Measurements from ENCODE around the gene PLEK. TPM values are rescaled to one million over a fixed set of nuclear protein-coding genes. Genes with fewer than 3 reads are reported as not detected.

PLEK gene
- total and polyA plus RNA-seq, 2 of the 13 experiments (the other 11 are each of a cell fraction or from before 2014, with no cell fraction given): not detected

DNA sequence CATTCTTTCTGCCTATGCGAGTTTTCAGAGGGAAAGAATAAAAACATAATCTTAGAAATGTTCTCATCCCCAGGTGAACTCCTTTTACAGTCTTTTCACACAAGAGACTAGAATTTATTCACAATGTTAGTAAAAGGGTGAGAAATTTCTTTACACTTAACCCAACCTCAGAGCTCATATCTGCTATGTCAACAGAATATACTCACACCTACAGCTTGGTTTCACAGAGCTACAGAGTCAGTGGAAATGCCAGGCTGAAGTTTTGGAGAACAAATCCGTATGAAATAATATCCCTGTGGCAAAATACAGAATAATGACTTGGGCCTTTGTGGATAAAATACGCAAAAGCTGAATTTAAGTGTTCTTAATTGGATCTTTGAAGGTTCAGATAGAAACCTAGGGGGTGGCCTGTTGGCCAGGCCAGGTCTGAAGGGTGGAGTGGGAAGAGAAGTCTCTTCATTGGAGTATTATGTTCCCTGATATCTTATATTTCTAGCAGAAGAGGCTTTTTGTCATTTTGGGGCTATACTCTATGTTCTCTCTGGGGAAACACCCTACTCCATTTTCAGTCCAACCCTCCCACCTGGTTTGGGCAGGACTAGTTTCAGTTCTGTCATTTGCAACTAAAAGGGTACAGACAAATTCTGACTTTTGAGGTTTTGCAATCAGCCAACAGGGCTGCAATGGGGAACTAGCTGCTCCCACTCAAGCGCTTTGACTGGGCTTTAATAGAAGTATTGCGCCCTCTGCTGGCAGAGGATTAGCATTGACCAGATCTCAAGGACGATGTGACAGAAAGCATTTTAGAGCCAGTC lies 76.3 kb downstream of the PLEK start (continued):
- TF ChIP-seq POLR2AphosphoS5 (IDR thresholded peaks at IDR 0.05; ENCODE audit: low read depth, low read length) (no peak), ZNF234 (CRISPR knock-in tag; conservative IDR thresholded peaks at IDR 0.05) (no peak), ATRX (CRISPR knock-in tag; IDR thresholded peaks at IDR 0.05; ENCODE audit: borderline replicate concordance) (no peak), SALL2 (CRISPR knock-in tag; IDR thresholded peaks at IDR 0.05) (no peak), ZSCAN12 (CRISPR knock-in tag; IDR thresholded peaks at IDR 0.05) (no peak), SMAD3 (CRISPR knock-in tag; IDR thresholded peaks at IDR 0.05) (0 out of 2 replicates have a peak, but pooled peaks have one; percentile 44), DNMT1 (CRISPR knock-in tag; IDR thresholded peaks at IDR 0.05) (no peak), NONO (IDR thresholded peaks at IDR 0.05) (no peak), NONO (CRISPR knock-in tag; conservative IDR thresholded peaks at IDR 0.05) (no peak), ARNT (IDR thresholded peaks at IDR 0.05) (no peak), MIXL1 (CRISPR knock-in tag; IDR thresholded peaks at IDR 0.05) (0 out of 2 replicates have a peak, but pooled peaks have one; percentile 50), NFATC3 (CRISPR knock-in tag; IDR thresholded peaks at IDR 0.05) (no peak), RARA (CRISPR knock-in tag; IDR thresholded peaks at IDR 0.05) (no peak), ZFP82 (CRISPR knock-in tag; IDR thresholded peaks at IDR 0.05; ENCODE audit: borderline replicate concordance) (no peak)
- TF ChIP-seq, protein P1, sequence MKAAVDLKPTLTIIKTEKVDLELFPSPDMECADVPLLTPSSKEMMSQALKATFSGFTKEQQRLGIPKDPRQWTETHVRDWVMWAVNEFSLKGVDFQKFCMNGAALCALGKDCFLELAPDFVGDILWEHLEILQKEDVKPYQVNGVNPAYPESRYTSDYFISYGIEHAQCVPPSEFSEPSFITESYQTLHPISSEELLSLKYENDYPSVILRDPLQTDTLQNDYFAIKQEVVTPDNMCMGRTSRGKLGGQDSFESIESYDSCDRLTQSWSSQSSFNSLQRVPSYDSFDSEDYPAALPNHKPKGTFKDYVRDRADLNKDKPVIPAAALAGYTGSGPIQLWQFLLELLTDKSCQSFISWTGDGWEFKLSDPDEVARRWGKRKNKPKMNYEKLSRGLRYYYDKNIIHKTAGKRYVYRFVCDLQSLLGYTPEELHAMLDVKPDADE (CRISPR knock-in tag; IDR thresholded peaks at IDR 0.05): no peak
- TF ChIP-seq, protein P2, sequence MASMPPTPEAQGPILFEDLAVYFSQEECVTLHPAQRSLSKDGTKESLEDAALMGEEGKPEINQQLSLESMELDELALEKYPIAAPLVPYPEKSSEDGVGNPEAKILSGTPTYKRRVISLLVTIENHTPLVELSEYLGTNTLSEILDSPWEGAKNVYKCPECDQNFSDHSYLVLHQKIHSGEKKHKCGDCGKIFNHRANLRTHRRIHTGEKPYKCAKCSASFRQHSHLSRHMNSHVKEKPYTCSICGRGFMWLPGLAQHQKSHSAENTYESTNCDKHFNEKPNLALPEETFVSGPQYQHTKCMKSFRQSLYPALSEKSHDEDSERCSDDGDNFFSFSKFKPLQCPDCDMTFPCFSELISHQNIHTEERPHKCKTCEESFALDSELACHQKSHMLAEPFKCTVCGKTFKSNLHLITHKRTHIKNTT (CRISPR knock-in tag; IDR thresholded peaks at IDR 0.05): no peak
- TF ChIP-seq, protein P3, sequence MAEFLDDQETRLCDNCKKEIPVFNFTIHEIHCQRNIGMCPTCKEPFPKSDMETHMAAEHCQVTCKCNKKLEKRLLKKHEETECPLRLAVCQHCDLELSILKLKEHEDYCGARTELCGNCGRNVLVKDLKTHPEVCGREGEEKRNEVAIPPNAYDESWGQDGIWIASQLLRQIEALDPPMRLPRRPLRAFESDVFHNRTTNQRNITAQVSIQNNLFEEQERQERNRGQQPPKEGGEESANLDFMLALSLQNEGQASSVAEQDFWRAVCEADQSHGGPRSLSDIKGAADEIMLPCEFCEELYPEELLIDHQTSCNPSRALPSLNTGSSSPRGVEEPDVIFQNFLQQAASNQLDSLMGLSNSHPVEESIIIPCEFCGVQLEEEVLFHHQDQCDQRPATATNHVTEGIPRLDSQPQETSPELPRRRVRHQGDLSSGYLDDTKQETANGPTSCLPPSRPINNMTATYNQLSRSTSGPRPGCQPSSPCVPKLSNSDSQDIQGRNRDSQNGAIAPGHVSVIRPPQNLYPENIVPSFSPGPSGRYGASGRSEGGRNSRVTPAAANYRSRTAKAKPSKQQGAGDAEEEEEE (CRISPR knock-in tag; IDR thresholded peaks at IDR 0.05; ENCODE audit: borderline replicate concordance): no peak
- TF ChIP-seq, protein P4, sequence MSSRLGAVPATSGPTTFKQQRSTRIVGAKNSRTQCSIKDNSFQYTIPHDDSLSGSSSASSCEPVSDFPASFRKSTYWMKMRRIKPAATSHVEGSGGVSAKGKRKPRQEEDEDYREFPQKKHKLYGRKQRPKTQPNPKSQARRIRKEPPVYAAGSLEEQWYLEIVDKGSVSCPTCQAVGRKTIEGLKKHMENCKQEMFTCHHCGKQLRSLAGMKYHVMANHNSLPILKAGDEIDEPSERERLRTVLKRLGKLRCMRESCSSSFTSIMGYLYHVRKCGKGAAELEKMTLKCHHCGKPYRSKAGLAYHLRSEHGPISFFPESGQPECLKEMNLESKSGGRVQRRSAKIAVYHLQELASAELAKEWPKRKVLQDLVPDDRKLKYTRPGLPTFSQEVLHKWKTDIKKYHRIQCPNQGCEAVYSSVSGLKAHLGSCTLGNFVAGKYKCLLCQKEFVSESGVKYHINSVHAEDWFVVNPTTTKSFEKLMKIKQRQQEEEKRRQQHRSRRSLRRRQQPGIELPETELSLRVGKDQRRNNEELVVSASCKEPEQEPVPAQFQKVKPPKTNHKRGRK (CRISPR knock-in tag; IDR thresholded peaks at IDR 0.05): no peak

All from HepG2 (cell line).